Gastrocnemius medialis (tissue), 4 donors: ENCODE measurements around the gene ATG14.

Source experiments
- POLR2A ChIP-seq, 2 donors: fragments of 450-650 bp; IDR thresholded peaks; one replicate each; pipeline ENCODE4 v1.6.1; 2017; ENCODE audit warnings: antibody characterized with exemption in 2 of 2, mild to moderate bottlenecking in 2 of 2, moderate library complexity in 2 of 2
- TF ChIP-seq, protein P1 (sequence below), 5 experiments: fragments of 450-650 bp in 3 of 5; fragments of 200-600 bp in 2 of 5; sonication (generic) in 2 of 5; IDR thresholded peaks in 4 of 5; conservative IDR thresholded peaks in 1 of 5; 1 replicate in 4 of 5; 2 replicates in 1 of 5; pipeline ENCODE4 v1.5.1; 2016 to 2019; ENCODE audit warnings: antibody characterized with exemption in 5 of 5, mild to moderate bottlenecking in 3 of 5, moderate library complexity in 3 of 5

DNA sequence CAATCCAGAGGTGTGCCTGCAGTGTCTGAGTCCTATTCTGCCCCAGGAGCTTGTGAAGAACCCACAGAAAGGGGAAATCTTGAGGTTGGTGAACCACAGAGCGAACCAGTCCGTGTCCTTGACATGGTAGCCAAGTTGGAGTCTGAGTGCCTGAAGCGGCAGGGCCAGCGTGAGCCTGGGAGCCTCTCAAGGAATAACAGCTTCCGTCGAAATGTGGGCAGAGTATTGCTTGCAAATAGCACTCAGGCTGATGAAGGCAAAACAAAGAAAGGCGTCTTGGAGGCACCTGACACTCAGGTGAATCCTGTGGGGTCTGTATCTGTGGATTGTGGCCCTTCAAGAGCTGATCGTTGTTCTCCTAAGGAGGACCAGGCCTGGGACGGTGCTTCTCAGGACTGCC, 60.5 kb downstream of the ATG14 start:
- TF ChIP-seq, protein P1, sequence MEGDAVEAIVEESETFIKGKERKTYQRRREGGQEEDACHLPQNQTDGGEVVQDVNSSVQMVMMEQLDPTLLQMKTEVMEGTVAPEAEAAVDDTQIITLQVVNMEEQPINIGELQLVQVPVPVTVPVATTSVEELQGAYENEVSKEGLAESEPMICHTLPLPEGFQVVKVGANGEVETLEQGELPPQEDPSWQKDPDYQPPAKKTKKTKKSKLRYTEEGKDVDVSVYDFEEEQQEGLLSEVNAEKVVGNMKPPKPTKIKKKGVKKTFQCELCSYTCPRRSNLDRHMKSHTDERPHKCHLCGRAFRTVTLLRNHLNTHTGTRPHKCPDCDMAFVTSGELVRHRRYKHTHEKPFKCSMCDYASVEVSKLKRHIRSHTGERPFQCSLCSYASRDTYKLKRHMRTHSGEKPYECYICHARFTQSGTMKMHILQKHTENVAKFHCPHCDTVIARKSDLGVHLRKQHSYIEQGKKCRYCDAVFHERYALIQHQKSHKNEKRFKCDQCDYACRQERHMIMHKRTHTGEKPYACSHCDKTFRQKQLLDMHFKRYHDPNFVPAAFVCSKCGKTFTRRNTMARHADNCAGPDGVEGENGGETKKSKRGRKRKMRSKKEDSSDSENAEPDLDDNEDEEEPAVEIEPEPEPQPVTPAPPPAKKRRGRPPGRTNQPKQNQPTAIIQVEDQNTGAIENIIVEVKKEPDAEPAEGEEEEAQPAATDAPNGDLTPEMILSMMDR (IDR thresholded peaks at IDR 0.05 in 4 of 5, conservative IDR thresholded peaks at IDR 0.05 in 1 of 5) = no peak
- no peak for TF ChIP-seq POLR2A (IDR thresholded peaks at IDR 0.05)
